ENCODE measurements around the gene ABCB11.

Gene ABCB11

GRCh38 chr2:168971261-168971660, 59.9 kb downstream of the ABCB11 start:
- no peak overlapping the region for H3K4me3 ChIP-seq (ENCODE audit: low read depth, low read length)
- TF ChIP-seq, protein P1, sequence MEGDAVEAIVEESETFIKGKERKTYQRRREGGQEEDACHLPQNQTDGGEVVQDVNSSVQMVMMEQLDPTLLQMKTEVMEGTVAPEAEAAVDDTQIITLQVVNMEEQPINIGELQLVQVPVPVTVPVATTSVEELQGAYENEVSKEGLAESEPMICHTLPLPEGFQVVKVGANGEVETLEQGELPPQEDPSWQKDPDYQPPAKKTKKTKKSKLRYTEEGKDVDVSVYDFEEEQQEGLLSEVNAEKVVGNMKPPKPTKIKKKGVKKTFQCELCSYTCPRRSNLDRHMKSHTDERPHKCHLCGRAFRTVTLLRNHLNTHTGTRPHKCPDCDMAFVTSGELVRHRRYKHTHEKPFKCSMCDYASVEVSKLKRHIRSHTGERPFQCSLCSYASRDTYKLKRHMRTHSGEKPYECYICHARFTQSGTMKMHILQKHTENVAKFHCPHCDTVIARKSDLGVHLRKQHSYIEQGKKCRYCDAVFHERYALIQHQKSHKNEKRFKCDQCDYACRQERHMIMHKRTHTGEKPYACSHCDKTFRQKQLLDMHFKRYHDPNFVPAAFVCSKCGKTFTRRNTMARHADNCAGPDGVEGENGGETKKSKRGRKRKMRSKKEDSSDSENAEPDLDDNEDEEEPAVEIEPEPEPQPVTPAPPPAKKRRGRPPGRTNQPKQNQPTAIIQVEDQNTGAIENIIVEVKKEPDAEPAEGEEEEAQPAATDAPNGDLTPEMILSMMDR (IDR thresholded peaks at IDR 0.05; ENCODE audit: low read depth, low read length) = no peak
- DNase-seq (ENCODE audit: low read depth, low spot score) = no peak
- in situ Hi-C loops (cut with HindIII; ENCODE audit: low sequenced_read_pairs) = no loop called here

GRCh38 chr2:168970711-168971233, 60.4 kb downstream of the ABCB11 start:
- DNase-seq (ENCODE audit: low read depth, low spot score) = no peak
- TF ChIP-seq, protein P1 (IDR thresholded peaks at IDR 0.05; ENCODE audit: low read depth, low read length) = no peak
- no peak overlapping the region for H3K4me3 ChIP-seq (ENCODE audit: low read depth, low read length)
- in situ Hi-C loops (cut with HindIII; ENCODE audit: low sequenced_read_pairs) = no loop called here

DNA sequence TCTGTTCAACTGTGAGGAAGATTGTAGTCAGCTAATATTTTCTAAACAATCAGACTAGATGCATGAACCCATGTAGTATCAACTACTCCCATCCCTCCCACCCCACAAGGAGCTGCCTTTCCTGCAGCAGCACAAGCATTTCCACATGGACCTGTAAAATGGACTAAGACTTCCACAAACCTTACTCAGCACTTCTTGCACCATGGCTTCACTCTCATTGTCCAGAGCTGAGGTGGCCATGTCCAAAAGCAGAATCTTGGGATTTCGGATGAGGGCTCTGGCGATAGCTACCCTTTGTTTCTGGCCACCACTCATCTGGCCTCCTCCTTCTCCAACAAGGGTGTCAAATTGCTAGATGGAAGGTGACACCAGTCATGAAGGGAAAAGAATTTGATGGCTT, 61.3 kb downstream of the ABCB11 start:
- no peak for DNase-seq (ENCODE audit: low read depth, low spot score)
- in situ Hi-C loops (cut with HindIII; ENCODE audit: low sequenced_read_pairs) = no loop called here
- TF ChIP-seq, protein P1 (IDR thresholded peaks at IDR 0.05; ENCODE audit: low read depth, low read length) = no peak
- H3K4me3 ChIP-seq (ENCODE audit: low read depth, low read length) = no peak overlapping the region

DNA sequence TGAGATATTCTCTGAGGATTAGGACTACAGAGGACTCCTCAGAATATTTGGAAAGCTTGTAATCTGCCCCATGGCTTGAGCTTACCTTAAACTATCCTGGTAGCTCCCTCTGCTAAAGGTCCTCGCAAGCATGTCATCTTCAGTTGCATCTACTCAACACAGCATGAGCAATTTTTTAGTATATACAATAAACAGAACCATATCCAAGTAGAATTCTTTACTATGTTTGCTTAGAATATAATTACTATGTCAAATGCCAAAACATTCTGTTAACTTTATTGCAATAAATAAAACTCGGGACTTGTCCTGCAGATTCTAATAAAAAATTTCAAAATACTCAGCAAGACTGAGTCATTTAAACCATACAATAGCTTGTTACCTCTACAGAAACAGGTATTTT, 62.8 kb downstream of the ABCB11 start:
- TF ChIP-seq, protein P1 (IDR thresholded peaks at IDR 0.05; ENCODE audit: low read depth, low read length) = no peak
- H3K4me3 ChIP-seq (ENCODE audit: low read depth, low read length) = no peak overlapping the region
- in situ Hi-C loops (cut with HindIII; ENCODE audit: low sequenced_read_pairs) = no loop called here
- no peak for DNase-seq (ENCODE audit: low read depth, low spot score)

DNA sequence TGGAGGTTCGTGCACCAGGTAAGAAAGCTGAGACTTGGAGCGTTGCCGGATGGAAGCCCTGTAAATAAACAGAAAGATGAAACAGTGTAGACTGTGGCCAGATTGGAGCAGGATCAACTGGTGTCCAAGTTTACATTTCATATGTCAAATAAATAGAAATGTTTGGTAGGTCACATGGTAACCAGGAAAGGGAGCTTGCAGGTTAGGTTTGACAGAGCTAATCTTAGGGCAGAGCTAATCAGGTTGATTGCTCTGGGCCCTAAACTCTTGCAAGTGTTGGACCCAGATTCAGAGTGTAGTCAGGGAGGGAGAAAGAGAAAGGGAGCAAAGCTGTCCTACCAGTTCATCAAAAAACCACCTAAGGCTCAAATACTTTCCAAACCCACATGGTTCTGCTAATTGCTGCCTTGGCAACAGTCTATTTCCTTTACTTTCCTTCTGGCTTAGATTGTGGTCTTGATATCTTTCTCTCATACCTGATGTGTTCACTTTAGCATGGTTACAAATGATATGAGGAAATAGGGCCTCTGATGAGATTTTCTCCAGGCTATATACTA, 66.8 kb downstream of the ABCB11 start:
- TF ChIP-seq, protein P1 (IDR thresholded peaks at IDR 0.05; ENCODE audit: low read depth, low read length) = no peak
- in situ Hi-C loops (cut with HindIII; ENCODE audit: low sequenced_read_pairs) = no loop called here
- DNase-seq (ENCODE audit: low read depth, low spot score) = peak; percentile 21
- no peak overlapping the region for H3K4me3 ChIP-seq (ENCODE audit: low read depth, low read length)

DNA sequence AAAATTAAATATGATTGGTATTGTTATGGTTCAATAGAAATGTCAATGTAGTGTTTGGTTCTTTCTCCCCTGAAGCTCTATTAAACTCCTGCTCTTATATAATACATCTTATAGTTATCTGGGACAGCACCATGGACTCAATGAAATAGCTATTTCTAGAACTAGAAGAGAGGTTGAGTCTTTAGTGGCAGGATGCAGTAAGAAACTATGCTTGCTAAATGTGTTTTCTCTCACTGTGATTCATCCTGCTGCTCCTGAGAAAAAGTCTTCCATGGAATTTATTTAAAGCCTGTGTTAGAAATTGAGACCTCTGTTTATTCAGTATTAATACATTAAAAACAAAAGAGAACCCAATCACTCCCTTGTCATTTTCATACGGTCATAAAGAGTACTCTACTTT, 68.5 kb downstream of the ABCB11 start:
- H3K4me3 ChIP-seq (ENCODE audit: low read depth, low read length) = no peak overlapping the region
- TF ChIP-seq, protein P1 (IDR thresholded peaks at IDR 0.05; ENCODE audit: low read depth, low read length) = no peak
- in situ Hi-C loops (cut with HindIII; ENCODE audit: low sequenced_read_pairs) = no loop called here
- peak; percentile 20 for DNase-seq (ENCODE audit: low read depth, low spot score)
